HEK293 (cell line): ENCODE measurements around the gene MAPRE2.

Experiments
- CTCF ChIA-PET: fragments of 350-600 bp; formaldehyde crosslinking; extraction: SDS; loops from one replicate; lab custom pipeline; 2021; ENCODE audit warnings: antibody characterized with exemption; lab: Yijun Ruan, JAX
- POLR2A ChIA-PET: fragments of 300-600 bp; formaldehyde crosslinking; extraction: SDS; loops from one replicate; lab custom pipeline; 2020; ENCODE audit warnings: antibody characterized with exemption, inconsistent platforms; lab: Yijun Ruan, JAX
- H3K27ac ChIP-seq: fragments of 200-500 bp; sonication (Bioruptor generic); 2 replicates; pipeline ENCODE4 v1.5.1; 2014; ENCODE audit warnings: low read depth, low read length, control low read depth, inconsistent platforms; ENCODE audit errors: extremely low read depth
- H3K36me3 ChIP-seq, 2 experiments: fragments of 200-500 bp in 1 of 2; sonication (Bioruptor generic) in 1 of 2; 1 replicate in 1 of 2; 2 replicates in 1 of 2; pipeline ENCODE4 v1.5.1; 2014 to 2017; ENCODE audit warnings: inconsistent platforms in 2 of 2, low read length in 2 of 2; ENCODE audit not compliant: control insufficient read depth in 2 of 2, insufficient read depth in 1 of 2
- H3K4me1 ChIP-seq: fragments of 200-500 bp; sonication (Bioruptor generic); 2 replicates; pipeline ENCODE4 v1.5.1; 2014; ENCODE audit warnings: mild to moderate bottlenecking, low read length, inconsistent platforms; ENCODE audit not compliant: control insufficient read depth, insufficient read depth
- H3K4me3 ChIP-seq: 2 replicates; pipeline ENCODE4 v1.5.1; 2011; ENCODE audit warnings: low read depth, mild to moderate bottlenecking, control low read depth, low read length, moderate library complexity
- H3K9me3 ChIP-seq: fragments of 200-500 bp; sonication (Bioruptor generic); 2 replicates; pipeline ENCODE4 v1.5.1; 2014; ENCODE audit warnings: low read depth, low read length, inconsistent platforms; ENCODE audit not compliant: control insufficient read depth, insufficient read depth
- BCL6B ChIP-seq: fragments of 450-650 bp; formaldehyde crosslinking; IDR thresholded peaks from 2 replicates; pipeline ENCODE4 v1.5.1; 2017; ENCODE audit warnings: missing biosample characterization, missing genetic modification characterization
- ELK4 ChIP-seq: IDR thresholded peaks from 2 replicates; pipeline ENCODE4 v1.6.1; 2011; ENCODE audit warnings: mild to moderate bottlenecking, low read depth, low read length, borderline replicate concordance
- HOXC10 ChIP-seq: sonication (generic); formaldehyde crosslinking; IDR thresholded peaks from 2 replicates; pipeline ENCODE4 v1.8.1; 2023; ENCODE audit warnings: mild to moderate bottlenecking, missing genetic modification reagents
- KLF16 ChIP-seq: fragments of 450-650 bp; formaldehyde crosslinking; IDR thresholded peaks from 2 replicates; pipeline ENCODE4 v1.5.1; 2017; ENCODE audit warnings: missing biosample characterization, missing genetic modification characterization
- REST ChIP-seq: fragments of 450-650 bp; formaldehyde crosslinking; IDR thresholded peaks from 2 replicates; pipeline ENCODE4 v1.5.1; 2016; ENCODE audit warnings: missing biosample characterization, missing genetic modification characterization
- SCRT2 ChIP-seq: fragments of 450-650 bp; formaldehyde crosslinking; IDR thresholded peaks from 2 replicates; pipeline ENCODE4 v1.5.1; 2016; ENCODE audit warnings: missing biosample characterization, missing genetic modification characterization
- SP7 ChIP-seq: fragments of 450-650 bp; formaldehyde crosslinking; IDR thresholded peaks from 2 replicates; pipeline ENCODE4 v1.5.1; 2016; ENCODE audit warnings: missing biosample characterization, missing genetic modification characterization
- TSHZ1 ChIP-seq: fragments of 450-650 bp; formaldehyde crosslinking; IDR thresholded peaks from 2 replicates; pipeline ENCODE4 v1.5.1; 2016; ENCODE audit warnings: missing biosample characterization, missing genetic modification characterization, borderline replicate concordance
- ZNF148 ChIP-seq: fragments of 450-650 bp; formaldehyde crosslinking; IDR thresholded peaks from 2 replicates; pipeline ENCODE4 v1.5.0; 2017; ENCODE audit warnings: missing biosample characterization, missing genetic modification characterization, borderline replicate concordance
- ZNF157 ChIP-seq: fragments of 450-650 bp; formaldehyde crosslinking; IDR thresholded peaks from 2 replicates; pipeline ENCODE4 v1.5.1; 2016; ENCODE audit warnings: missing biosample characterization, missing genetic modification characterization
- ZNF24 ChIP-seq: fragments of 450-650 bp; formaldehyde crosslinking; IDR thresholded peaks from 2 replicates; pipeline ENCODE4 v1.5.1; 2016; ENCODE audit warnings: missing biosample characterization, missing genetic modification characterization
- ZNF394 ChIP-seq: fragments of 450-650 bp; formaldehyde crosslinking; IDR thresholded peaks from 2 replicates; pipeline ENCODE4 v1.5.1; 2016; ENCODE audit warnings: missing biosample characterization, missing genetic modification characterization, mild to moderate bottlenecking, moderate library complexity, borderline replicate concordance
- ZNF398 ChIP-seq: fragments of 450-650 bp; formaldehyde crosslinking; IDR thresholded peaks from 2 replicates; pipeline ENCODE4 v1.5.1; 2017; ENCODE audit warnings: missing biosample characterization, missing genetic modification characterization
- ZNF510 ChIP-seq: fragments of 450-650 bp; formaldehyde crosslinking; IDR thresholded peaks from 2 replicates; pipeline ENCODE4 v1.5.1; 2018; ENCODE audit warnings: mild to moderate bottlenecking, missing genetic modification characterization, missing biosample characterization; ENCODE audit not compliant: insufficient replicate concordance
- ZNF639 ChIP-seq: fragments of 450-650 bp; formaldehyde crosslinking; IDR thresholded peaks from 2 replicates; pipeline ENCODE4 v1.5.1; 2016; ENCODE audit warnings: missing biosample characterization, missing genetic modification characterization
- ZNF664 ChIP-seq: fragments of 450-650 bp; formaldehyde crosslinking; IDR thresholded peaks from 2 replicates; pipeline ENCODE4 v1.5.1; 2016; ENCODE audit warnings: missing biosample characterization, missing genetic modification characterization
- ZNF707 ChIP-seq: fragments of 450-650 bp; formaldehyde crosslinking; IDR thresholded peaks from 2 replicates; pipeline ENCODE4 v1.5.1; 2016; ENCODE audit warnings: missing biosample characterization, missing genetic modification characterization
- ZNF768 ChIP-seq: fragments of 450-650 bp; formaldehyde crosslinking; IDR thresholded peaks from 2 replicates; pipeline ENCODE4 v1.5.1; 2018; ENCODE audit warnings: missing biosample characterization, mild to moderate bottlenecking, missing genetic modification characterization

Gene MAPRE2

GRCh38 chr18:34998661-34999060 lies 42.6 kb upstream of the MAPRE2 start:
- TF ChIP-seq ZNF398 = no peak
- TF ChIP-seq REST (tag by site-specific recombination) = no peak
- no peak for TF ChIP-seq ZNF639 (tag by site-specific recombination)
- no peak for TF ChIP-seq SP7 (tag by site-specific recombination)
- CTCF ChIA-PET = interaction anchor here (1.1 kb wide), 1 partner anchor 12 kb away, joined by 3 read pairs; no protein-coding TSS in a partner anchor
- Histone ChIP-seq H3K9me3 (no peaks in the 10 kb centered on the region), H3K4me1 (no peaks in the 10 kb centered on the region), H3K36me3 (no peaks in the 10 kb centered on the region), H3K4me3 (no peak overlapping the region), H3K27ac (no peak overlapping the region)
- POLR2A ChIA-PET = no interaction called here

- Histone ChIP-seq H3K4me3 (no peak overlapping the region), H3K4me1 (no peaks in the 10 kb centered on the region), H3K27ac (no peak overlapping the region), H3K36me3 (no peaks in the 10 kb centered on the region), H3K9me3 (no peaks in the 10 kb centered on the region)
- ChIA-PET CTCF (interaction anchor here (0.5 to 1.3 kb wide), 6 partner anchors 8 to 1054 kb away, joined by 3 to 4 read pairs (median 3); no protein-coding TSS in a partner anchor), POLR2A (no interaction called here)
- TF ChIP-seq SCRT2 (tag by site-specific recombination) (no peak), BCL6B (tag by site-specific recombination) (peak; percentile 83), ZNF24 (tag by site-specific recombination) (no peak), TSHZ1 (no peak), ZNF664 (tag by site-specific recombination) (no peak), ZNF768 (no peak), ZNF510 (tag by site-specific recombination) (no peak), ZNF148 (no peak), ZNF157 (tag by site-specific recombination) (no peak), KLF16 (no peak), HOXC10 (CRISPR knock-in tag) (no peak), ELK4 (no peak), ZNF394 (tag by site-specific recombination) (no peak), ZNF707 (tag by site-specific recombination) (no peak)
Observed at GRCh38 chr18:34999756-35000289, 41.4 kb upstream of the MAPRE2 start.
